Measurements from ENCODE around the gene GPRASP2.

Gene GPRASP2

GRCh38 chrX:102744307-102744706 is 32.1 kb downstream of the GPRASP2 start:
- no peak for DNase-seq (ENCODE audit: insufficient read length, low spot score)
- no peak for FAIRE-seq

DNA sequence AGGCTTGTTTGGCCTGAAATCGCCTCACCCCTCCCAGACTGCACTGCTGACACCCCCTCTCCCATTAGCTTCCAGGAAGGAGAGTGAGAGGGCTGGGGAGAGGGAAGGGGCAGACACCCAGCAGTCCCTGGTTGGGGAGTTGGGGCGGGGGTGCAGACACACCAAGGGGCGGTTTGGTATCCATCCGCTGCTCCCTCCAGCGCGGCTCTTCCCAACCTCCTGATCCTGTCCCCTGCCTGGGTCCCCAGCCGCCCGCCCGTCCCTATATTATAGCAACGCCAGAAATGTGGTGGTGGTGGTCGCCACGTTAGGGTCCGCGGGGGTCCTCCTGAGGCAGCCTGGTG is 33.2 kb downstream of the GPRASP2 start:
- DNase-seq (ENCODE audit: insufficient read length, low spot score) (no peak), FAIRE-seq (no peak)

GRCh38 chrX:102745857-102746584 is 33.8 kb downstream of the GPRASP2 start:
- FAIRE-seq, result no peak
- DNase-seq (ENCODE audit: insufficient read length, low spot score), result no peak

DNA sequence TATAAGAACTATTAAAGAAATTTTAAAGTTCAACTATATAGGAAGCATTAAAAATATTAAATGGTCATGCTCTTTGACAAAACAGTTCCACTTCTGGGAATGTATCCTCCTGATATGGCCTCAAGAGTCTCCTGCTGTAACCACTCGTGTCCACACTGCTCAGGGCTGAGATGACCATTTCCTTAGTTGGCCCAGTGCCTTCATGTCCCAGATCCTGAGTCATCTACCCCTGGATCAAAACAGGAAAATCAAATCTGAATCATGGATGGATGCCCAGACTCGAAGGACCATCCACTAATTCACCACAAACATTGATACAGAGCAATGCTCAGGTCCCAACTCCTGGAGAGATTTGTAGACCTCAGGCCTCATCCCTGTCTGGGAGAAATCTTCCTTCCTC is 53.0 kb downstream of the GPRASP2 start:
- FAIRE-seq (no peak), DNase-seq (ENCODE audit: insufficient read length, low spot score) (no peak)

DNA sequence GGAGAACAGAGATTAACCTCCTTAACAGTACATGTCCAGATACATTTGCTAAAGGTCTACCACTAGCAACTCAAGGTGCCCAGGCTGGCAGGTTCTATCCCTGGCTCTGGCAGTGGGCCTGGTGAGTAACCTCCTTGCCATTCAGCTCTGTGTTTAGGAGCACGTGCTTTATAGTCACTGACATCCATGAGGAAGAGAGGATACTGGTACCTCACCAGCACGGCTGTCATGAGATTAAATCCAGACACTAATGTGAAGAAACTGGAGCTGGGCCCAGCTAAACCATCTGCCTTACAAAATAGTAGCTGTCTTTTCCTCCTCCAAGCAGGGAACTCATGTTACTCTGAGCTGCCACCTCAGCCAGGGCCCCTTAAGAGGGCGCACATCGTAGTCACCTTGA is 53.6 kb downstream of the GPRASP2 start:
- FAIRE-seq (no peak), DNase-seq (ENCODE audit: insufficient read length, low spot score) (no peak)

DNA sequence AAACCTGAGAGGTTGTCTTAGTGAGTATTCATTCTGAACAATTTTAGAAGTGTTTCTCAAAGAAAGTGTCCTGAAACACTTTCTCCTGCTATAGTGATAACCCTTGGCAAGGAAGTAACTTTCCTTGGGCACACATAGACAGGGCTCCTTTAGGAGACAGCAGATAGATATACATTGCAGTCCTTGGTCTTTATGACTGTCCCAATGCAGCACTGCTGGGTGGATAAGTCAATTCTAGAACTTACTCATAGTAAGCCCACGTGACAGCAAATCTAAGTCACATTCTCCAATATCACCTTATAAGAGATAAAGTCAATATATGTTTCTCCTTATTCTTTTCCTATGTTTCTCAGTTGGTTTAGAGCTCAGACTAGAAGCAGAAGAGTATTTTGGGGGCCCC is 55.0 kb downstream of the GPRASP2 start:
- DNase-seq (ENCODE audit: insufficient read length, low spot score) (no peak), FAIRE-seq (no peak)

Data from GM19239 (cell line).